ENCODE data around the gene NEUROD1.

DNA sequence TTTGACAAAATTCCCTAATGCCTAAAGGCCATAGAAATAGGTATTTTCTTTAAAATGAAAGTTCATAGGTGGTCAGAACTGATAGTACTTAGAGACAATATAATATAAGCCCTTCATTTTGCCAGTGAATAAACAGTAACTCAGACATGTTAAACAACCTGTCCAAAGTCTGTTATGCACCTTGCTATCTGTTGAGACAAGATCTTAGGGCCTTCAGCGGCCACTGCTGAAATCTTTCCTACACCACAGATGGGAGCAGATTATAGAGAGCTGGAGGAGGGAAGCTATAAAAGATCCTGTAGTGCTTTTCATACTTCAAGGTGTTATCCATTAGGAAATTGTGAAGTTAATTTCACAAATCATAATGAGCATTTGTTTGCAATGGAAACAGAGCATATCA, 37.2 kb downstream of the NEUROD1 start:
- TF ChIP-seq MTA2 (IDR thresholded peaks at IDR 0.05; ENCODE audit: low read depth) (no peak), FOXK1 (CRISPR knock-in tag; IDR thresholded peaks at IDR 0.05; ENCODE audit: borderline replicate concordance) (no peak), CTCF (IDR thresholded peaks at IDR 0.05 in 2 of 3, conservative IDR thresholded peaks at IDR 0.05 in 1 of 3; ENCODE audit: insufficient read depth in 2 of 3, low read depth in 1 of 3, low read length in 3 of 3) (no peak), SMC3 (conservative IDR thresholded peaks at IDR 0.05; ENCODE audit: insufficient read depth, low read depth, low read length) (no peak), FOXJ3 (CRISPR knock-in tag; IDR thresholded peaks at IDR 0.05) (no peak), CBFB (CRISPR knock-in tag; IDR thresholded peaks at IDR 0.05) (no peak), ETS2 (tag; IDR thresholded peaks at IDR 0.05; ENCODE audit: borderline replicate concordance, poor library complexity, severe bottlenecking) (no peak), TCF15 (CRISPR knock-in tag; IDR thresholded peaks at IDR 0.05) (no peak), POLR2A (conservative IDR thresholded peaks at IDR 0.05) (no peak), CBX8 (IDR thresholded peaks at IDR 0.05; ENCODE audit: borderline replicate concordance, extremely low read depth, low read depth, low read length, poor library complexity, severe bottlenecking) (no peak)
